ENCODE results near the gene SIAH2.

The SIAH2 gene

DNA sequence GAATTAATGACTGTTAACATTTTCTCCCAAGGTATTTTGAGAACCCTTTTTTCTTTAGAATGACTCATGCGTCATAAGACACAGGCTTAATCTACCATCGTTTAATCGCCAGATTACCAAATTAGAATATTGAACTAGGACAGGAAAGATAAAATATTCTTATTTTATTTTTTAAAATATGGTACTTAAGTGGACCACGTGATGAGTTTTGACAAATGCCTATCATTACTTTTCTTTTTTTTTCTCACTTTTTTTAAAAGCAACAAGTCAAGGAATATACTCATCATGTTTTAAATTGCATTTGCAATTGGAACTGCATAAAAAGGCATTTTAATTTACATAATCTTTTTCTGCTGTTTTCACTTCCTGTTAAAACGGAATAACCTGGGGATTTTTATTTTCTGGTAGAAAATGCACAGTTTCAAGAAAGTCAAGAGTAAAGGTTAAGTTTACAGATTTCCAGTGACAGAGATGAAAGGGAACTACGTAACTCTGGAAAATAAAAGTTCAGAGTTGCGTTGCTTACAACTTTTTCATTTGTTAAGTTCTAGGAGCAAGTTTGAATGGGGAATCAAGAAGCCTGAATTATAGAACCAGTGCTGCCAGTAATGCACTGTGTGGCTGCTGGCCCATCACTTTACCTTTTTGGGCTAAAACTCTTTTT is 23.6 kb downstream of the SIAH2 start:
- no peak for DNase-seq (ENCODE audit: extremely low read depth, low read depth)
- TF ChIP-seq, protein P1, sequence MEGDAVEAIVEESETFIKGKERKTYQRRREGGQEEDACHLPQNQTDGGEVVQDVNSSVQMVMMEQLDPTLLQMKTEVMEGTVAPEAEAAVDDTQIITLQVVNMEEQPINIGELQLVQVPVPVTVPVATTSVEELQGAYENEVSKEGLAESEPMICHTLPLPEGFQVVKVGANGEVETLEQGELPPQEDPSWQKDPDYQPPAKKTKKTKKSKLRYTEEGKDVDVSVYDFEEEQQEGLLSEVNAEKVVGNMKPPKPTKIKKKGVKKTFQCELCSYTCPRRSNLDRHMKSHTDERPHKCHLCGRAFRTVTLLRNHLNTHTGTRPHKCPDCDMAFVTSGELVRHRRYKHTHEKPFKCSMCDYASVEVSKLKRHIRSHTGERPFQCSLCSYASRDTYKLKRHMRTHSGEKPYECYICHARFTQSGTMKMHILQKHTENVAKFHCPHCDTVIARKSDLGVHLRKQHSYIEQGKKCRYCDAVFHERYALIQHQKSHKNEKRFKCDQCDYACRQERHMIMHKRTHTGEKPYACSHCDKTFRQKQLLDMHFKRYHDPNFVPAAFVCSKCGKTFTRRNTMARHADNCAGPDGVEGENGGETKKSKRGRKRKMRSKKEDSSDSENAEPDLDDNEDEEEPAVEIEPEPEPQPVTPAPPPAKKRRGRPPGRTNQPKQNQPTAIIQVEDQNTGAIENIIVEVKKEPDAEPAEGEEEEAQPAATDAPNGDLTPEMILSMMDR (IDR thresholded peaks at IDR 0.05; ENCODE audit: low read depth, low read length), result no peak

DNA sequence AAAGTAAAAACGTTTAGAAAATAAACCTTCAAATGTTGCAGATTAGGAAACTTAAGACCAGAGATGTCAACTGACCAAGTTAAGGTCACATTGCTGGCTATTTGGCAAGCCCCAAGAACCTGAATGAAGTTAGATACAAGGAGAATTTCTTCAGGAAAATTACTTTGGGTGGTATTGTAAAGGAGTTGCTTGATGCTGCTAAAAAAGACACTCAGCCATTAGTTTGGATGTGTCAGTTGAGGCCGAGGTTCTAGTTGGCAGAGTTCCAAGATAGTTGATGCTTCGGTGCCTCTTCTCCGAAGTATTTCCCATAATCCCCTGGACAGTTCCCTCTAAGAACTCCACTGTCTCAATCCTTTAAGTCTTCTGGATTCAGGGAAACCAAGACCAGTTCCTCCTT is 24.3 kb downstream of the SIAH2 start:
- DNase-seq (ENCODE audit: extremely low read depth, low read depth), result no peak
- TF ChIP-seq, protein P1 (IDR thresholded peaks at IDR 0.05; ENCODE audit: low read depth, low read length), result no peak

DNA sequence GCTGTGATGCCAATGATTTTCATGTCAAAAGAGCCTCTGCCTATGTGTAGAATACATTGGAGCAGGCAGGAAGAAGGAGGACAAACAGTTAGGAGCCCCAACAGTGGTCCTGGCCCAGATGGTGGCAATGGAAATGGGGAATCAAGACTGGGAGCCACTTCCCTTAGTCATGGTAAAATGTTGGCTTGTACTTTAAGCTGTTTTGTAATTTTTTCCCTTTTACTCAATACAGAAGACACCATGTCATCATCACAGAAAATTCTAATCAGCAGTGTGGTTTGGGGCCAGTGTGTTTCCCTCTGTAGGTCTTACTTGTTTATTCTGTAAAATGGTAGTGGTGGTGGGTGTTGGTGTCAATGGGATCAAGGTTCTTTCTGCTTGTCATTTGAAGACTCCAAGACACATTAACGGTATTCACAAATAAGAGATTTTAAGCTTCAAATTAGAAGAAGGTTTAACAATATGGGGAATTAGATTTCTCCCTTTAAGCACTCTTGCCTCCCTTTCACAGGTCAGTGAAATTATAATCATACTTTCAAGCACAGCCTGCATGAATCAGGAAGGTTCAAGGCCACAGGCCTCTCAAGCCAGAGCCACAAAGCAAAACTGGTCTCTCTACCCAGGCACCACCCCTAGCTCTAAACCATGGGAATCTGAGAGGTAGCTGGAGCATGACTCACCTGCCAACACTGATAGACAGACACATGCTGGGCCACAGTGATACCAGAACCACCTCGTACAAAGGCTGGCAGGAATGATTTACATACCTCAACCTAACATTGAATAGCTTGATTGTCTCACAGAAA is 24.9 kb downstream of the SIAH2 start:
- no peak for DNase-seq (ENCODE audit: extremely low read depth, low read depth)
- TF ChIP-seq, protein P1 (IDR thresholded peaks at IDR 0.05; ENCODE audit: low read depth, low read length), result no peak

DNA sequence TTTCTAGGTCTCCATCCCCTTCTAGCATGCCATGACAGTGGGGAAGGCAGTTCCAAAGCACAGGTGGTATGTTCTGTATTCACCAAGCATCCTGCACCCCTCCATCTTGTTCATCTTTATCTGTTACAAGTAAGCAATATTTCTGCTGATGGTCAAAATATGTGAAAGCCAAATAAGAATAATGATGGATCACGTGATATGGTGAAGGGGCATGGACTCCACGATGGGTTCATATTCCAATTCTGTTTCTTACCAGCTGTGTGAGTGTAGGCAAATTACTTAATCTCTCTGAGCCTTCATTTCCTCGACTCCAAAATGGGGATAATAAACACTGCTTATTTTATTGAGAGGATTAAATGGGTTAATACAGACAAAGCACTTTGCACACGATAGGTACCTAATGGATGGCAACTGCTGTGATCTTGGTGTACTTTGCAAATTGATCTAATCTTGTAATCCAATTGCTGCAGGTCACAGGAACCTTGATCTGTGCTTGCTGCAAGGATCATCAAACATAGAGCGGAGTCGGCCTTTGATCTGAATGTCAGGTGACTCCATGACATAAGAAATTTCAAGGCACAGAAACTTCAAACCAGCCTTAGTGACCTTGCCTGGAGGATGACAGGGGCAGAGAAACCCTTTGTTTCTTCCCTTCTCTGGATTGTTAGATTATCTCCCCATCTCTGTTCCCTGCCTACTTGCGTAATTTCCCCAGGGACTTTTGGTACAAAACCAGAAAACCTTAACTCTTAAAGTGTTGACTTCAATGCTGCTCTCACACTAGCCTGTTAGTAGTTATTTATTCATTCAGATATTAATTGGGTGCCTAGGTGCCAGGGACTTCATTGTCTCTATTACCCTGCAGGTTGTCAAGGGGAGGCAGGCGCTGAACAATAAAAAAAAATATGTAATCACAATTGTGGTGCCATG is 25.8 kb downstream of the SIAH2 start:
- TF ChIP-seq, protein P1 (IDR thresholded peaks at IDR 0.05; ENCODE audit: low read depth, low read length), result no peak
- no peak for DNase-seq (ENCODE audit: extremely low read depth, low read depth)

DNA sequence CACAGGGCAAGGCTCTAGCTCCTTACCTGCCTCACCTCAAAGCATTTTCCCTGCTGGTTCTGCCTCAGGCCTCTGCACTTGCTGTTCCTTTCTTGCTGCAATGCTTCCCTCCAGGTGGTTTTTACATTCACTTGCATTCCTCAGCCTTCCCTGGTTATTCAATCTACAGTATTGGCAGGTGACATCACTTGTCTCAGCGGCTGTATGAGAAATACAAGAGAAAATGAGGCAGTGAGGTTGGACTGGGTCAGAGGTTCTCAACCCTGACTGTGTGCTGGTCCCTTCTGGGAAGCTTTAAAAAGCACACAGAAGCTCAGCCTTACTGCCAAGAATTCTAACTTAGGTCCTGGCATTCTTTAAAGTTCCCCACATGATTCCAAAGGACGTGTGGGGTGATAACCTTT is 26.7 kb downstream of the SIAH2 start:
- TF ChIP-seq, protein P1 (IDR thresholded peaks at IDR 0.05; ENCODE audit: low read depth, low read length), result no peak
- no peak for DNase-seq (ENCODE audit: extremely low read depth, low read depth)

DNA sequence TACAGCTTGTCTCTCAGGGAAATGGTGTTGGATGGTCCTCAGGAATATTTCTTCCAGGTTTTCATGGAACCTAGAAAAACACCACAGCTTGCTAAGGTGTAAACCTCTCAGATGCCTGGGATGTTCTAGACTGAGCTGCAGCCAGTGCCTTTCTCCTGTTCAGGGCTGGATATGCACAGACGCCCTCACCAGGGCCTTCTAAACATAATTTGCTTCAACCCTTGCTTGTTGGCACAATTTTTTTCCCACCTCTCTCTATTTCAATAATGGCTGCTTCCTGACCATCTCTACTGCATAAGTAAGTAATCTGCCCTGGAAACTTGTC is 28.2 kb downstream of the SIAH2 start:
- TF ChIP-seq, protein P1 (IDR thresholded peaks at IDR 0.05; ENCODE audit: low read depth, low read length), result no peak
- DNase-seq (ENCODE audit: extremely low read depth, low read depth), result no peak
